SK-N-SH (cell line): Measurements from ENCODE around the gene MAP7. TPM values are rescaled to one million over a fixed set of nuclear protein-coding genes. Genes with fewer than 3 reads are reported as not detected.

Experiments used
- CTCF ChIA-PET: fragments of 300-600, 350-600 bp; formaldehyde crosslinking; extraction: SDS; loops from one replicate; lab custom pipeline; 2021; lab: Yijun Ruan, JAX
- POLR2A ChIA-PET: fragments of 350-600 bp; sonication (Branson Sonifier 250); formaldehyde crosslinking; extraction: SDS; loops from one replicate; lab custom pipeline; 2020; ENCODE audit warnings: antibody characterized with exemption, inconsistent platforms; lab: Yijun Ruan, JAX
- DNase-seq: peaks from one replicate; pipeline ENCODE4 v3.0.0; 2012
- H2AFZ ChIP-seq: fragments of 200-600 bp; sonication (generic); 2 replicates; pipeline ENCODE4 v1.8.1; 2016; ENCODE audit warnings: antibody characterized with exemption, mild to moderate bottlenecking, low read depth
- H3F3A ChIP-seq: fragments of 200-600 bp; sonication (generic); replicated peaks from 2 replicates; pipeline ENCODE3; 2016; ENCODE audit warnings: antibody characterized with exemption, mild to moderate bottlenecking; ENCODE audit not compliant: insufficient read depth
- H3K27ac ChIP-seq, 2 experiments: fragments of 200-500 bp in 1 of 2; fragments of 200-600 bp in 1 of 2; sonication (Bioruptor generic) in 1 of 2; sonication (generic), shearing (Covaris generic) in 1 of 2; 2 replicates each; pipeline versions ENCODE4 v1.5.1 to v1.6.1; 2014 to 2016; ENCODE audit warnings: low read depth in 2 of 2, inconsistent platforms in 1 of 2, low read length in 1 of 2, mild to moderate bottlenecking in 1 of 2, mixed read lengths in 1 of 2
- H3K27me3 ChIP-seq: fragments of 200-600 bp; sonication (generic), shearing (Covaris generic); 2 replicates; pipeline ENCODE4 v1.6.1; 2016; ENCODE audit warnings: mixed run types; ENCODE audit not compliant: insufficient read depth
- H3K36me3 ChIP-seq, 2 experiments: fragments of 200-500 bp in 1 of 2; fragments of 200-600 bp in 1 of 2; sonication (Bioruptor generic) in 1 of 2; sonication (generic) in 1 of 2; replicated peaks in 1 of 2; 2 replicates each; pipeline versions ENCODE3 to v1.5.1; 2014 to 2016; ENCODE audit warnings: low read length in 1 of 2, mild to moderate bottlenecking in 1 of 2; ENCODE audit not compliant: insufficient read depth in 2 of 2, control insufficient read depth in 1 of 2
- H3K4me1 ChIP-seq, 2 experiments: fragments of 200-500 bp in 1 of 2; fragments of 200-600 bp in 1 of 2; sonication (Bioruptor generic) in 1 of 2; sonication (generic), shearing (Covaris generic) in 1 of 2; 2 replicates each; pipeline versions ENCODE4 v1.5.1 to v1.6.1; 2014 to 2016; ENCODE audit warnings: low read depth in 1 of 2, low read length in 1 of 2, mixed run types in 1 of 2; ENCODE audit not compliant: insufficient read depth in 2 of 2, control insufficient read depth in 1 of 2
- H3K4me2 ChIP-seq: fragments of 200-600 bp; sonication (generic), shearing (Covaris generic); 2 replicates; pipeline ENCODE4 v1.6.1; 2017; ENCODE audit warnings: mixed run types
- H3K4me3 ChIP-seq, 2 experiments: fragments of 200-500 bp in 1 of 2; fragments of 200-600 bp in 1 of 2; sonication (Bioruptor generic) in 1 of 2; sonication (generic), shearing (Covaris generic) in 1 of 2; 2 replicates each; pipeline versions ENCODE4 v1.5.1 to v1.8.1; 2014 to 2016; ENCODE audit warnings: low read depth in 2 of 2, inconsistent platforms in 1 of 2, low read length in 1 of 2, mild to moderate bottlenecking in 1 of 2, mixed read lengths in 1 of 2, moderate library complexity in 1 of 2
- H3K79me2 ChIP-seq: fragments of 200-600 bp; sonication (generic); 2 replicates; pipeline ENCODE4 v1.8.1; 2017; ENCODE audit warnings: mild to moderate bottlenecking; ENCODE audit not compliant: insufficient read depth
- H3K9ac ChIP-seq: fragments of 200-600 bp; sonication (generic); 2 replicates; pipeline ENCODE4 v1.6.1; 2017; ENCODE audit warnings: mixed run types
- H3K9me2 ChIP-seq: fragments of 200-600 bp; sonication (generic); 2 replicates; pipeline ENCODE4 v1.6.1; 2017; ENCODE audit warnings: mixed run types
- H3K9me3 ChIP-seq: fragments of 200-600 bp; sonication (generic); 2 replicates; pipeline ENCODE4 v1.6.1; 2017; ENCODE audit warnings: mixed run types, mild to moderate bottlenecking, moderate library complexity
- H4K20me1 ChIP-seq: fragments of 200-600 bp; sonication (generic); 2 replicates; pipeline ENCODE4 v1.6.1; 2017; ENCODE audit warnings: mild to moderate bottlenecking, mixed run types; ENCODE audit not compliant: insufficient read depth
- ELF1 ChIP-seq: IDR thresholded peaks from 2 replicates; pipeline ENCODE4 v1.4.0; 2012
- EP300 ChIP-seq, 2 experiments: IDR thresholded peaks; 2 replicates each; pipeline versions ENCODE4 v1.4.0 to v1.6.1; 2012; ENCODE audit warnings: borderline replicate concordance in 1 of 2, low read depth in 1 of 2, low read length in 1 of 2
- EZH2phosphoT487 ChIP-seq: fragments of 200-600 bp; sonication (generic); IDR thresholded peaks from 2 replicates; pipeline ENCODE4 v1.6.1; 2017; ENCODE audit warnings: low read depth, mixed run types, mild to moderate bottlenecking, antibody characterized with exemption, moderate library complexity, borderline replicate concordance
- JUND ChIP-seq: IDR thresholded peaks from 2 replicates; pipeline ENCODE4 v1.4.0; 2012
- MEF2A ChIP-seq: IDR thresholded peaks from 2 replicates; pipeline ENCODE4 v1.4.0; 2012; ENCODE audit warnings: low read depth, borderline replicate concordance
- NRF1 ChIP-seq: IDR thresholded peaks from 2 replicates; pipeline ENCODE4 v1.6.1; 2012; ENCODE audit warnings: low read depth, mild to moderate bottlenecking, low read length
- POLR2AphosphoS5 ChIP-seq: IDR thresholded peaks from 2 replicates; pipeline ENCODE4 v1.6.1; 2012; ENCODE audit warnings: low read depth, low read length
- RFX5 ChIP-seq: IDR thresholded peaks from 2 replicates; pipeline ENCODE4 v1.6.1; 2012; ENCODE audit warnings: mild to moderate bottlenecking, improper control_type of control experiment, low read length
- RXRA ChIP-seq: IDR thresholded peaks from 2 replicates; pipeline ENCODE4 v1.4.0; 2012; ENCODE audit warnings: low read depth, mild to moderate bottlenecking, borderline replicate concordance
- TAF1 ChIP-seq: IDR thresholded peaks from 2 replicates; pipeline ENCODE4 v1.6.1; 2012; ENCODE audit warnings: low read depth, mild to moderate bottlenecking, low read length, moderate library complexity, borderline replicate concordance
- TEAD4 ChIP-seq: IDR thresholded peaks from 2 replicates; pipeline ENCODE4 v1.4.0; 2012; ENCODE audit warnings: mild to moderate bottlenecking, borderline replicate concordance; ENCODE audit not compliant: insufficient read depth
- WGBS: methylation state at CpG from one replicate; pipeline ENCODE4 v1.1.6; 2017; ENCODE audit warnings: low lambda C conversion rate; 5-methylcytosine and 5-hydroxymethylcytosine counted together
- polyA plus RNA-seq, 3 experiments: library from polyadenylated mRNA; depleted of rRNA; stranded (reverse); fragments of >200 nt; gene quantifications; 2 replicates each; pipeline ENCODE4 v1.2.3, GENCODE V29; 2012
- TF ChIP-seq, protein P1 (sequence below): IDR thresholded peaks from 2 replicates; pipeline ENCODE4 v1.4.0; 2012; ENCODE audit warnings: low read depth
- TF ChIP-seq, protein P2 (sequence below): IDR thresholded peaks from 2 replicates; pipeline ENCODE4 v1.6.1; 2012; ENCODE audit warnings: mild to moderate bottlenecking, low read depth, low read length, moderate library complexity
- TF ChIP-seq, protein P3 (sequence below): IDR thresholded peaks from 2 replicates; pipeline ENCODE4 v1.4.0; 2012; ENCODE audit warnings: low read depth, borderline replicate concordance

Gene MAP7
- polyA plus RNA-seq, 1 of the 3 experiments (the other 2 are of a cell fraction): 0.76 TPM

DNA sequence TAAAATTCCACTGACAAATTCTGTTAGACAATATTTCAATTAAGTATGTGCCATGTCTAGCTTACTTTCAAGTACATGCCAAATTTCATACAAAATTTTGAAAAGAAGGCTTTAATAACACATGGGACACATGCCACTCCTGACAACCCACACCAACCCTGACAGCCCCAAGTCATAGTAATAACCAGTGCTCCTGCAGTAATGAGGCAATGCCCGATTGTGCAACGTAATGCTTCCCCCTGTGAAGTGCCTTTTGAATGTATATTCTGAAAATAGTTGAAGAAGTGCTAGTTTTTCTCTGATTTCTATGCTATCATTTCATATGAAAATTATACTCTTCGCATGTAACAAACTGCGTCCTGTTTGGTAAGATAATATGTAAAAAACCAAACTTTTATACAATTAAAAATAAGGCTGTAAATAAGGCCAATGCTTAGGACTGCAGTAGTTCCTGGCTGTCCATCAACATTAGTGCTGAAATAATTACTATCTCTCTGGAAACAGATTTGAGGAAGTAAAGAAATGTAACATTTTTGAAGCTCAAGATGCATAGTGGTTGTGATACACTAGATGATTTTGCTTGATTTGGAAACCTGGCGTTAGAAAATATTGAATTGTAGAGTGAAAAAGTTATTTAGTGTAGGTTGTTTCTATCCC, 134.7 kb downstream of the MAP7 start:
- Histone ChIP-seq H3K9me3 (no peaks in the 10 kb centered on the region), H3K79me2 (no peaks in the 10 kb centered on the region), H3K4me2 (no peak overlapping the region), H3K4me1 (peaks cover 0 to 5% of the 10 kb centered on the region in 2 experiments; a peak in 2 of 4 replicates), H3K27me3 (no peaks in the 10 kb centered on the region), H4K20me1 (no peaks in the 10 kb centered on the region), H3K9me2 (no peaks in the 10 kb centered on the region), H3K9ac (no peak overlapping the region), H3K27ac (no peak overlapping the region), H3K4me3 (no peak overlapping the region), H3F3A (no peaks in the 10 kb centered on the region), H2AFZ (no peak overlapping the region), H3K36me3 (no peaks in the 10 kb centered on the region)
- ChIA-PET POLR2A (no interaction called here), CTCF (interaction anchor here (0.8 kb wide), 1 partner anchor 10 kb away, joined by 4 read pairs; no protein-coding TSS in a partner anchor)
- TF ChIP-seq, protein P1, sequence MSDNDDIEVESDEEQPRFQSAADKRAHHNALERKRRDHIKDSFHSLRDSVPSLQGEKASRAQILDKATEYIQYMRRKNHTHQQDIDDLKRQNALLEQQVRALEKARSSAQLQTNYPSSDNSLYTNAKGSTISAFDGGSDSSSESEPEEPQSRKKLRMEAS: no peak
- TF ChIP-seq TAF1: no peak
- TF ChIP-seq, protein P2, sequence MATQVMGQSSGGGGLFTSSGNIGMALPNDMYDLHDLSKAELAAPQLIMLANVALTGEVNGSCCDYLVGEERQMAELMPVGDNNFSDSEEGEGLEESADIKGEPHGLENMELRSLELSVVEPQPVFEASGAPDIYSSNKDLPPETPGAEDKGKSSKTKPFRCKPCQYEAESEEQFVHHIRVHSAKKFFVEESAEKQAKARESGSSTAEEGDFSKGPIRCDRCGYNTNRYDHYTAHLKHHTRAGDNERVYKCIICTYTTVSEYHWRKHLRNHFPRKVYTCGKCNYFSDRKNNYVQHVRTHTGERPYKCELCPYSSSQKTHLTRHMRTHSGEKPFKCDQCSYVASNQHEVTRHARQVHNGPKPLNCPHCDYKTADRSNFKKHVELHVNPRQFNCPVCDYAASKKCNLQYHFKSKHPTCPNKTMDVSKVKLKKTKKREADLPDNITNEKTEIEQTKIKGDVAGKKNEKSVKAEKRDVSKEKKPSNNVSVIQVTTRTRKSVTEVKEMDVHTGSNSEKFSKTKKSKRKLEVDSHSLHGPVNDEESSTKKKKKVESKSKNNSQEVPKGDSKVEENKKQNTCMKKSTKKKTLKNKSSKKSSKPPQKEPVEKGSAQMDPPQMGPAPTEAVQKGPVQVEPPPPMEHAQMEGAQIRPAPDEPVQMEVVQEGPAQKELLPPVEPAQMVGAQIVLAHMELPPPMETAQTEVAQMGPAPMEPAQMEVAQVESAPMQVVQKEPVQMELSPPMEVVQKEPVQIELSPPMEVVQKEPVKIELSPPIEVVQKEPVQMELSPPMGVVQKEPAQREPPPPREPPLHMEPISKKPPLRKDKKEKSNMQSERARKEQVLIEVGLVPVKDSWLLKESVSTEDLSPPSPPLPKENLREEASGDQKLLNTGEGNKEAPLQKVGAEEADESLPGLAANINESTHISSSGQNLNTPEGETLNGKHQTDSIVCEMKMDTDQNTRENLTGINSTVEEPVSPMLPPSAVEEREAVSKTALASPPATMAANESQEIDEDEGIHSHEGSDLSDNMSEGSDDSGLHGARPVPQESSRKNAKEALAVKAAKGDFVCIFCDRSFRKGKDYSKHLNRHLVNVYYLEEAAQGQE: peak; percentile 45; the same call in 1 of the 2 replicates
- no peak for DNase-seq
- whole genome bisulfite sequencing: 95% methylated on average over 5 of the region's 5 CpGs

DNA sequence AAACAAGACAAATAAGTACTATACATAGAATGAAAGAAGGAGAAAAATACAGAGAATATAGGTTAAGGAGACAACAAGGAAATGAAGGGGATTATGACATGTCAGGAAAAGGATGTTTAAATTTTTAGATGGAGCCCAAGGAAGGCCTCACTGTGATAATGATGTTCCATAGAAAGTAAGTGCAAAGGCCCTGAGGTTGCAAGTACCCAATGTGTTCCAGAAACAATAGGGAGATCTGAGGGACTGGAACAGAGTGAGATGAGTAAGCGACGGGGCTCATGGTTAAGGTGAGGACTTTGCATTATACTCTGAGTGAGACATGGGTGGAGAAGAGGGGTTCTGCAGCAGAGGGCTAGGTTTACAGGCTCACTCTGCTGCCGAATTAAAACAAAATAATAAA, 137.8 kb downstream of the MAP7 start:
- Histone ChIP-seq H3K79me2 (no peaks in the 10 kb centered on the region), H3K4me2 (no peak overlapping the region), H2AFZ (no peak overlapping the region), H3K27ac (no peak overlapping the region), H3K9me2 (no peaks in the 10 kb centered on the region), H3F3A (peaks cover 8% of the 10 kb centered on the region), H3K27me3 (no peaks in the 10 kb centered on the region), H3K4me1 (peaks cover 0 to 11% of the 10 kb centered on the region in 2 experiments; a peak in 1 of 4 replicates), H4K20me1 (no peaks in the 10 kb centered on the region), H3K36me3 (no peaks in the 10 kb centered on the region), H3K9me3 (no peaks in the 10 kb centered on the region), H3K9ac (no peak overlapping the region), H3K4me3 (no peak overlapping the region)
- POLR2A ChIA-PET: interaction anchor here (0.6 kb wide), 1 partner anchor 123 kb away, joined by 3 read pairs; the partner anchor contains the start of gene BCLAF1
- DNase-seq: no peak
- CTCF ChIA-PET: interaction anchor here (1.0 kb wide), 1 partner anchor 9 kb away, joined by 5 read pairs; no protein-coding TSS in a partner anchor
- no peak for TF ChIP-seq POLR2AphosphoS5
- no peak for TF ChIP-seq RXRA
- no peak for TF ChIP-seq RFX5
- TF ChIP-seq MEF2A: no peak
- no peak for TF ChIP-seq JUND
- no peak for TF ChIP-seq NRF1
- no peak for TF ChIP-seq EZH2phosphoT487
- TF ChIP-seq TAF1: no peak
- TF ChIP-seq ELF1: no peak
- TF ChIP-seq EP300 (IDR thresholded peaks at IDR 0.05; ENCODE audit: borderline replicate concordance in 1 of 2, low read depth in 1 of 2, low read length in 1 of 2): no peak
- TF ChIP-seq, protein P3, sequence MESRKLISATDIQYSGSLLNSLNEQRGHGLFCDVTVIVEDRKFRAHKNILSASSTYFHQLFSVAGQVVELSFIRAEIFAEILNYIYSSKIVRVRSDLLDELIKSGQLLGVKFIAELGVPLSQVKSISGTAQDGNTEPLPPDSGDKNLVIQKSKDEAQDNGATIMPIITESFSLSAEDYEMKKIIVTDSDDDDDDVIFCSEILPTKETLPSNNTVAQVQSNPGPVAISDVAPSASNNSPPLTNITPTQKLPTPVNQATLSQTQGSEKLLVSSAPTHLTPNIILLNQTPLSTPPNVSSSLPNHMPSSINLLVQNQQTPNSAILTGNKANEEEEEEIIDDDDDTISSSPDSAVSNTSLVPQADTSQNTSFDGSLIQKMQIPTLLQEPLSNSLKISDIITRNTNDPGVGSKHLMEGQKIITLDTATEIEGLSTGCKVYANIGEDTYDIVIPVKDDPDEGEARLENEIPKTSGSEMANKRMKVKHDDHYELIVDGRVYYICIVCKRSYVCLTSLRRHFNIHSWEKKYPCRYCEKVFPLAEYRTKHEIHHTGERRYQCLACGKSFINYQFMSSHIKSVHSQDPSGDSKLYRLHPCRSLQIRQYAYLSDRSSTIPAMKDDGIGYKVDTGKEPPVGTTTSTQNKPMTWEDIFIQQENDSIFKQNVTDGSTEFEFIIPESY: no peak
- no peak for TF ChIP-seq TEAD4
- TF ChIP-seq, protein P2: no peak
- 89% methylated on average over 3 of the region's 3 CpGs for WGBS
